Kidney epithelial cell (primary cell): ENCODE data around the gene PTPRT. TPM values are rescaled to one million over a fixed set of nuclear protein-coding genes. Genes with fewer than 3 reads are reported as not detected.
"Not testable (repeated sequence)": the region's sequence is repeated elsewhere in the genome, so short reads cannot be mapped to it uniquely, and the experiment has no call there.

Source experiments
- DNase-seq: peaks from one replicate; pipeline ENCODE4 v3.0.0-alpha.2; 2010; ENCODE audit warnings: low read depth
- H3K27me3 ChIP-seq: 2 replicates; pipeline ENCODE4 v1.6.0; 2011; ENCODE audit warnings: low read length; ENCODE audit not compliant: control insufficient read depth, insufficient read depth
- H3K36me3 ChIP-seq: 2 replicates; pipeline ENCODE4 v1.5.1; 2011; ENCODE audit warnings: low read length; ENCODE audit not compliant: control insufficient read depth, insufficient read depth
- H3K4me3 ChIP-seq: 2 replicates; pipeline ENCODE4 v1.5.1; 2011; ENCODE audit warnings: low read depth, mild to moderate bottlenecking, control low read depth, low read length
- total RNA-seq: library from RNA; depleted of rRNA; stranded (reverse); fragments of >200 nt; gene quantifications from 2 replicates; pipeline ENCODE4 v1.2.3, GENCODE V29; 2015
- TF ChIP-seq, protein P1 (sequence below): IDR thresholded peaks from 2 replicates; pipeline ENCODE4 v1.5.1; 2011; ENCODE audit warnings: mild to moderate bottlenecking, moderate library complexity, low read length, control low read depth, inconsistent platforms; ENCODE audit not compliant: insufficient read depth, poor library complexity, severe bottlenecking

The PTPRT gene
- total RNA-seq, 1 donor from 2014 or later = 0.25 TPM

GRCh38 chr20:43171930-43172329 lies 17.8 kb downstream of the PTPRT start:
- DNase-seq = no peak
- Histone ChIP-seq H3K36me3 (no peaks in the 10 kb centered on the region), H3K27me3 (no peaks in the 10 kb centered on the region), H3K4me3 (no peak overlapping the region)
- TF ChIP-seq, protein P1, sequence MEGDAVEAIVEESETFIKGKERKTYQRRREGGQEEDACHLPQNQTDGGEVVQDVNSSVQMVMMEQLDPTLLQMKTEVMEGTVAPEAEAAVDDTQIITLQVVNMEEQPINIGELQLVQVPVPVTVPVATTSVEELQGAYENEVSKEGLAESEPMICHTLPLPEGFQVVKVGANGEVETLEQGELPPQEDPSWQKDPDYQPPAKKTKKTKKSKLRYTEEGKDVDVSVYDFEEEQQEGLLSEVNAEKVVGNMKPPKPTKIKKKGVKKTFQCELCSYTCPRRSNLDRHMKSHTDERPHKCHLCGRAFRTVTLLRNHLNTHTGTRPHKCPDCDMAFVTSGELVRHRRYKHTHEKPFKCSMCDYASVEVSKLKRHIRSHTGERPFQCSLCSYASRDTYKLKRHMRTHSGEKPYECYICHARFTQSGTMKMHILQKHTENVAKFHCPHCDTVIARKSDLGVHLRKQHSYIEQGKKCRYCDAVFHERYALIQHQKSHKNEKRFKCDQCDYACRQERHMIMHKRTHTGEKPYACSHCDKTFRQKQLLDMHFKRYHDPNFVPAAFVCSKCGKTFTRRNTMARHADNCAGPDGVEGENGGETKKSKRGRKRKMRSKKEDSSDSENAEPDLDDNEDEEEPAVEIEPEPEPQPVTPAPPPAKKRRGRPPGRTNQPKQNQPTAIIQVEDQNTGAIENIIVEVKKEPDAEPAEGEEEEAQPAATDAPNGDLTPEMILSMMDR = no peak

DNA sequence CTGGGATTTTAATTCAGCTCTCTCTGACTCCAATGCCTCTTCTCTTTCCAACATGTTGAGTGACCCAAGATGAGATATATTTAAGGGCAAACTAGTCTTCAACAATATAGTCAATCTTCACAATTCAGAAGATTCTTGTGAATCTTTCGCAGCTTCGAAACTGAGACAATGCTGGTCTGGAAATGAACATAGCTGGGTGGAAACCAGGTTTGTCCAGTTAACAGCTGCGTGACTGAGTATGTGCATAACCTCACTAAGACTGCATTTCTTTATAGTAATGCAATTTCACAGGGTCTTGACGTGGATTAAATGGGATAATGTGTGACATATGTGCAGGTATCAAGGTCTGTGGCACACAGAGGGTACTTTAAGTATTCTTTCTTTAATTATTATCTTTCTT lies 18.9 kb downstream of the PTPRT start:
- H3K36me3 ChIP-seq = no peaks in the 10 kb centered on the region
- H3K27me3 ChIP-seq = no peaks in the 10 kb centered on the region
- TF ChIP-seq, protein P1 = no peak
- no peak overlapping the region for H3K4me3 ChIP-seq
- DNase-seq = no peak

DNA sequence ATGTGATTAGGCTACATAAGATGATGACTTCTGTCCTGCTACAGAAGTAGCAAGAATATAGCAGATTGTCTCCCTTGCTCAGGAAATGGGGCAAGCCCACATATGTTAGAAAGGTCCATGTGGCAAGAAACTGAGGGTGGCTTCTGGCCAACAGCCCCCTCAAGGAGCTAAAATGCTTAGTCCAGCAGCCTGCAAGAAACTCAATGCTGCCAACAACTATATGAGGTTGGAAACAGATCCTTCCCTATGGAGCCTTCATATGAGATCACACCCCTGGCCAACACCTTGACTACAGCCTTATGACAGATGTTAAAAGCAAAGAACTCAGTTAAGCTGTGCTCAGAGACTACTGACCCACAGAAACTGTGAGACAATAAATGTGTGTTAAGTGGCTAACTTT lies 22.1 kb downstream of the PTPRT start:
- Histone ChIP-seq H3K36me3 (no peaks in the 10 kb centered on the region), H3K27me3 (no peaks in the 10 kb centered on the region)
- TF ChIP-seq, protein P1 = no peak

DNA sequence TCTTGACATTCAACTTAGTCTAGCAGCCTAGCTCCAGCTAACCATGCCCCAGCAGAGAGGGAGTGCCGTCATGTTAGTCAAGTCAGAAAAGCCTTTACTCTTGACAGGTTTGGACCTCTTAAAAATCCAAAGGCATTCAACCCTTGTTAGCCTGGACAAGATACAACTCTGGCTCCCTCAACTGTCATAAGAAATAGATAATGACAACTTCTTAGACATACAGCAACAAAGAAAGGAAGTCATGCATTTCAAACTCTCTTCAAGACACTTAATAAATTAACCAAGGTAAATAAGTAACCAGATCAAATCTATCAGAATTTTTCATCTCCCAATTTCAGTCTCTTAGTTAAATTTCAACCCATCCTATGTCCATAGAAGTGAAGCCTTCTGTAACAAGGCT lies 22.7 kb downstream of the PTPRT start:
- DNase-seq = no peak
- H3K27me3 ChIP-seq = no peaks in the 10 kb centered on the region
- H3K36me3 ChIP-seq = no peaks in the 10 kb centered on the region
- TF ChIP-seq, protein P1 = no peak
- no peak overlapping the region for H3K4me3 ChIP-seq

More for the DNA sequence above, 22.1 kb downstream of the PTPRT start:
- no peak for DNase-seq
- H3K4me3 ChIP-seq = no peak overlapping the region

GRCh38 chr20:43165611-43166010 lies 24.1 kb downstream of the PTPRT start:
- Histone ChIP-seq H3K4me3 (no peak overlapping the region), H3K27me3 (no peaks in the 10 kb centered on the region), H3K36me3 (no peaks in the 10 kb centered on the region)
- no peak for DNase-seq
- TF ChIP-seq, protein P1 = no peak

- not testable (repeated sequence) for H3K36me3 ChIP-seq, DNase-seq, H3K27me3 ChIP-seq, H3K4me3 ChIP-seq
Measured at GRCh38 chr20:43164736-43165135, 25.0 kb downstream of the PTPRT start.

DNA sequence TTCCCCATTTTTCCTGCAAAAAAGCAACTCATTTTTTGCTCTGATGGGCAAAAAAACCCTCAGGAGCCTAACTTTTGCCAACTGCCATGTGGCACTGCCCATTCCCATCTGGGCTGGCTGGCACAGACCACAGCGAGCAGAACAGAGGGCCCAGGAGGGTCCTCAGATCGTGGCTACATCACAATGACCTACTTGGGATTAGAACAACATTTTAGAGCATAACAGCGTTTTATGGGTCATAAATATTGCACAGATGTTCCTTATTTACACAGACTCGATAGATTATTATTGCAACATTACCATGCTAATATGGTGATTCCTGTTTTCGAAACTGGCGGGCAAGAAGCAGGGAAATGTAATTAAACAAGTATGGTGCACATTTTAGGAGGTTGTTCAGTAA lies 28.0 kb downstream of the PTPRT start:
- TF ChIP-seq, protein P1 = no peak
- Histone ChIP-seq H3K4me3 (no peak overlapping the region), H3K36me3 (no peaks in the 10 kb centered on the region), H3K27me3 (no peaks in the 10 kb centered on the region)
- no peak for DNase-seq
